SK-N-SH treated with all-trans-retinoic acid at 6 μM for 48 hours (cell line): ENCODE measurements around the gene THOC1.

Experiments
- ATAC-seq: fragments of 200-7000 bp; cut with Tn5 transposase; 3 replicates; pipeline ENCODE4 v1.9.1; 2020; ENCODE audit warnings: mild to moderate bottlenecking, moderate library complexity
- ARNTL ChIP-seq: fragments of 450-650 bp; formaldehyde crosslinking; IDR thresholded peaks from 2 replicates; pipeline ENCODE4 v1.5.0; 2020; ENCODE audit warnings: low read depth, mild to moderate bottlenecking, moderate library complexity, borderline replicate concordance
- BACH2 ChIP-seq: fragments of 250-450 bp; sonication (Bioruptor Pico); IDR thresholded peaks from 2 replicates; pipeline ENCODE4 v1.9.0; 2021; ENCODE audit warnings: mild to moderate bottlenecking, borderline replicate concordance
- CSDC2 ChIP-seq: fragments of 250-450 bp; sonication (Bioruptor Pico); IDR thresholded peaks from 2 replicates; pipeline ENCODE4 v1.5.0; 2020; ENCODE audit warnings: mild to moderate bottlenecking, moderate library complexity
- ESRRG ChIP-seq: fragments of 250-450 bp; sonication (Bioruptor Pico); IDR thresholded peaks from 2 replicates; pipeline ENCODE4 v1.6.1; 2021; ENCODE audit warnings: mild to moderate bottlenecking
- GLIS3 ChIP-seq: fragments of 250-450 bp; sonication (Bioruptor Pico); IDR thresholded peaks from 2 replicates; pipeline ENCODE4 v1.5.0; 2020; ENCODE audit warnings: mild to moderate bottlenecking, moderate library complexity
- ISL1 ChIP-seq: fragments of 250-450 bp; sonication (Bioruptor Pico); IDR thresholded peaks from 2 replicates; pipeline ENCODE4 v2.1.2; 2022; ENCODE audit warnings: mild to moderate bottlenecking, moderate library complexity
- OSR1 ChIP-seq: fragments of 250-450 bp; sonication (Bioruptor Pico); IDR thresholded peaks from 2 replicates; pipeline ENCODE4 v1.8.0; 2022; ENCODE audit warnings: moderate library complexity, mild to moderate bottlenecking, inconsistent platforms
- PPARA ChIP-seq: fragments of 250-450 bp; sonication (Bioruptor Pico); IDR thresholded peaks from 2 replicates; pipeline ENCODE4 v1.5.0; 2020; ENCODE audit warnings: mild to moderate bottlenecking, borderline replicate concordance
- RARB ChIP-seq: fragments of 250-450 bp; sonication (Bioruptor Pico); IDR thresholded peaks from 2 replicates; pipeline ENCODE4 v1.8.0; 2021; ENCODE audit warnings: mild to moderate bottlenecking, moderate library complexity
- SNAI2 ChIP-seq: fragments of 250-450 bp; sonication (Bioruptor Pico); IDR thresholded peaks from 2 replicates; pipeline ENCODE4 v1.5.0; 2020; ENCODE audit warnings: mild to moderate bottlenecking, moderate library complexity
- TOX ChIP-seq: fragments of 250-450 bp; sonication (Bioruptor Pico); IDR thresholded peaks from 2 replicates; pipeline ENCODE4 v1.8.0; 2021; ENCODE audit warnings: mild to moderate bottlenecking, moderate library complexity, borderline replicate concordance
- ZFP3 ChIP-seq: fragments of 250-450 bp; sonication (Bioruptor Pico); IDR thresholded peaks from 2 replicates; pipeline ENCODE4 v1.5.0; 2020; ENCODE audit warnings: mild to moderate bottlenecking, moderate library complexity
- ZFP30 ChIP-seq: fragments of 450-650 bp; formaldehyde crosslinking; IDR thresholded peaks from 2 replicates; pipeline ENCODE4 v1.5.0; 2022; ENCODE audit warnings: mild to moderate bottlenecking, moderate library complexity
- ZNF565 ChIP-seq: fragments of 450-650 bp; formaldehyde crosslinking; conservative IDR thresholded peaks from 2 replicates; pipeline ENCODE4 v1.5.0; 2020; ENCODE audit warnings: low read depth, mild to moderate bottlenecking, moderate library complexity
- ZNF70 ChIP-seq: fragments of 450-650 bp; formaldehyde crosslinking; IDR thresholded peaks from 2 replicates; pipeline ENCODE4 v1.5.0; 2020; ENCODE audit warnings: mild to moderate bottlenecking, moderate library complexity
- ZNF8 ChIP-seq: fragments of 450-650 bp; formaldehyde crosslinking; IDR thresholded peaks from 2 replicates; pipeline ENCODE4 v1.5.0; 2020; ENCODE audit warnings: mild to moderate bottlenecking, moderate library complexity
- TF ChIP-seq, protein P1 (sequence below): fragments of 250-450 bp; sonication (Bioruptor Pico); IDR thresholded peaks from 2 replicates; pipeline ENCODE4 v1.5.1; 2021; ENCODE audit warnings: mild to moderate bottlenecking, moderate library complexity
- TF ChIP-seq, protein P2 (sequence below): fragments of 250-450 bp; sonication (Bioruptor Pico); IDR thresholded peaks from 2 replicates; pipeline ENCODE4 v1.8.0; 2021; ENCODE audit warnings: low read depth, mild to moderate bottlenecking, moderate library complexity, borderline replicate concordance
- TF ChIP-seq, protein P3 (sequence below): fragments of 250-450 bp; sonication (Bioruptor Pico); IDR thresholded peaks from 2 replicates; pipeline ENCODE4 v1.5.1; 2020; ENCODE audit warnings: low read depth, mild to moderate bottlenecking, moderate library complexity
- TF ChIP-seq, protein P4 (sequence below): fragments of 250-450 bp; sonication (Bioruptor Pico); IDR thresholded peaks from 2 replicates; pipeline ENCODE4 v1.8.0; 2020; ENCODE audit warnings: mild to moderate bottlenecking, moderate library complexity, borderline replicate concordance

The THOC1 gene

DNA sequence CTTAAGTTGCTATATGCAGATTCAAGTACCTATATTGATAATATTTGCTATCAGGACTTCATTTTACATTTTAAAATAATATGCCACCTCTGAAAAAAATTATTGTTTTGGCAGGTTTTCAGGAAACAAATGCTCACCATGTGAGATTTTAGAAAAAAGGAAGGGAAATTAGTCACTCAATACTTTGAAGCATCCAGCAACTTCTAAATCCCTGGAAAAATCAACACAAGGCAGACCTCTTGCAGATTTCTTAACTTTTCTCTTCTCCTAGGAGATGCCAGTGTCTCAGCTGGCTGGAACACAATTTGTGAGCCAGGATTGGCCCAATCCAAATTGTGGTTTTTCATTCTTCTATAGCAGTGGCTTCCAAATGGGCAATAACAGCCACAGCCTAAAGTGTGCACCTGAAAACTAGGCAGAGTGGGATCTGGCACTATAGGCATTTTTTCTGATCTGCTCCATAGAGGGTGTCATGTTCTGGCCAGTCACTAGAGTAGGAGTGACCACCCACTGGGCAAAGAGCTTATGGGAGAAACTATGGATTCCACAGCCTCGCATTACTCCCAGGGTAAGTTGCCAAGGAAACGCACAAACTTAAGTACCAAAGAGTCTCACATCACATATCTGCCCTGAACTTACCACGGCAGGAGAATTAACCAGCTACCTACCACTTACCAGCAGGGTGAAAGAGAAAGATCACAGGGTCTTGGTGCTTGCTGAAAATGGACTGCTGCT is 28.1 kb upstream of the THOC1 start (continued):
- TF ChIP-seq, protein P1, sequence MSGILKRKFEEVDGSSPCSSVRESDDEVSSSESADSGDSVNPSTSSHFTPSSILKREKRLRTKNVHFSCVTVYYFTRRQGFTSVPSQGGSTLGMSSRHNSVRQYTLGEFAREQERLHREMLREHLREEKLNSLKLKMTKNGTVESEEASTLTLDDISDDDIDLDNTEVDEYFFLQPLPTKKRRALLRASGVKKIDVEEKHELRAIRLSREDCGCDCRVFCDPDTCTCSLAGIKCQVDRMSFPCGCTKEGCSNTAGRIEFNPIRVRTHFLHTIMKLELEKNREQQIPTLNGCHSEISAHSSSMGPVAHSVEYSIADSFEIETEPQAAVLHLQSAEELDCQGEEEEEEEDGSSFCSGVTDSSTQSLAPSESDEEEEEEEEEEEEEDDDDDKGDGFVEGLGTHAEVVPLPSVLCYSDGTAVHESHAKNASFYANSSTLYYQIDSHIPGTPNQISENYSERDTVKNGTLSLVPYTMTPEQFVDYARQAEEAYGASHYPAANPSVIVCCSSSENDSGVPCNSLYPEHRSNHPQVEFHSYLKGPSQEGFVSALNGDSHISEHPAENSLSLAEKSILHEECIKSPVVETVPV, result no peak

DNA sequence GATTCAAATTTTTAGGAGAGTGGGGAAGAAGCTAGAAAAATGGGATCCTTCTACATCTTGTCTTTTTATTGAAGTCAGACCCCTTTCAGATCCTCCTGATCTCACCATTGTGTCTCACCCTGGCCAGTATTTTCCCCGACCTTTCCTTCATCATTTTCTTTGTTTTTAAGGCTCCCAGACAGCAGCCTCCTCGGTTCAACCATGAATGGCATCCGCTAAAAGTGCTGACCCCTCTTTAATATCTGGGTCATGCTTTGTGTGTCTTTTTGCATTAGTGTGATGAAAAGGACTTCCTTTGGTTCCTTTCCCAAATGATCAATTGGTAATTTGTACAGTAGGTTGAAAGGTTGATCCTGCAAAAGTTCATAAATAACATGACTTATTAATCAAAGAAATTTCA is 26.7 kb upstream of the THOC1 start:
- no peak for ATAC-seq
- TF ChIP-seq ARNTL (no peak), ZNF8 (no peak), RARB (no peak), ISL1 (no peak), TOX (CRISPR knock-in tag) (no peak), SNAI2 (no peak), OSR1 (CRISPR knock-in tag) (no peak), ZFP3 (no peak), ZNF565 (no peak), CSDC2 (CRISPR knock-in tag) (no peak), GLIS3 (CRISPR knock-in tag) (no peak), ZNF70 (no peak), BACH2 (CRISPR knock-in tag) (no peak), ZFP30 (CRISPR knock-in tag) (no peak), ESRRG (CRISPR knock-in tag) (no peak)
- TF ChIP-seq, protein P2, sequence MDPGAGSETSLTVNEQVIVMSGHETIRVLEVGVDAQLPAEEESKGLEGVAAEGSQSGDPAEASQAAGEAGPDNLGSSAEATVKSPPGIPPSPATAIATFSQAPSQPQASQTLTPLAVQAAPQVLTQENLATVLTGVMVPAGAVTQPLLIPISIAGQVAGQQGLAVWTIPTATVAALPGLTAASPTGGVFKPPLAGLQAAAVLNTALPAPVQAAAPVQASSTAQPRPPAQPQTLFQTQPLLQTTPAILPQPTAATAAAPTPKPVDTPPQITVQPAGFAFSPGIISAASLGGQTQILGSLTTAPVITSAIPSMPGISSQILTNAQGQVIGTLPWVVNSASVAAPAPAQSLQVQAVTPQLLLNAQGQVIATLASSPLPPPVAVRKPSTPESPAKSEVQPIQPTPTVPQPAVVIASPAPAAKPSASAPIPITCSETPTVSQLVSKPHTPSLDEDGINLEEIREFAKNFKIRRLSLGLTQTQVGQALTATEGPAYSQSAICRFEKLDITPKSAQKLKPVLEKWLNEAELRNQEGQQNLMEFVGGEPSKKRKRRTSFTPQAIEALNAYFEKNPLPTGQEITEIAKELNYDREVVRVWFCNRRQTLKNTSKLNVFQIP, result no peak
- TF ChIP-seq, protein P3, sequence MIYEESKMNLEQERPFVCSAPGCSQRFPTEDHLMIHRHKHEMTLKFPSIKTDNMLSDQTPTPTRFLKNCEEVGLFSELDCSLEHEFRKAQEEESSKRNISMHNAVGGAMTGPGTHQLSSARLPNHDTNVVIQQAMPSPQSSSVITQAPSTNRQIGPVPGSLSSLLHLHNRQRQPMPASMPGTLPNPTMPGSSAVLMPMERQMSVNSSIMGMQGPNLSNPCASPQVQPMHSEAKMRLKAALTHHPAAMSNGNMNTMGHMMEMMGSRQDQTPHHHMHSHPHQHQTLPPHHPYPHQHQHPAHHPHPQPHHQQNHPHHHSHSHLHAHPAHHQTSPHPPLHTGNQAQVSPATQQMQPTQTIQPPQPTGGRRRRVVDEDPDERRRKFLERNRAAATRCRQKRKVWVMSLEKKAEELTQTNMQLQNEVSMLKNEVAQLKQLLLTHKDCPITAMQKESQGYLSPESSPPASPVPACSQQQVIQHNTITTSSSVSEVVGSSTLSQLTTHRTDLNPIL, result no peak
- TF ChIP-seq, protein P4, sequence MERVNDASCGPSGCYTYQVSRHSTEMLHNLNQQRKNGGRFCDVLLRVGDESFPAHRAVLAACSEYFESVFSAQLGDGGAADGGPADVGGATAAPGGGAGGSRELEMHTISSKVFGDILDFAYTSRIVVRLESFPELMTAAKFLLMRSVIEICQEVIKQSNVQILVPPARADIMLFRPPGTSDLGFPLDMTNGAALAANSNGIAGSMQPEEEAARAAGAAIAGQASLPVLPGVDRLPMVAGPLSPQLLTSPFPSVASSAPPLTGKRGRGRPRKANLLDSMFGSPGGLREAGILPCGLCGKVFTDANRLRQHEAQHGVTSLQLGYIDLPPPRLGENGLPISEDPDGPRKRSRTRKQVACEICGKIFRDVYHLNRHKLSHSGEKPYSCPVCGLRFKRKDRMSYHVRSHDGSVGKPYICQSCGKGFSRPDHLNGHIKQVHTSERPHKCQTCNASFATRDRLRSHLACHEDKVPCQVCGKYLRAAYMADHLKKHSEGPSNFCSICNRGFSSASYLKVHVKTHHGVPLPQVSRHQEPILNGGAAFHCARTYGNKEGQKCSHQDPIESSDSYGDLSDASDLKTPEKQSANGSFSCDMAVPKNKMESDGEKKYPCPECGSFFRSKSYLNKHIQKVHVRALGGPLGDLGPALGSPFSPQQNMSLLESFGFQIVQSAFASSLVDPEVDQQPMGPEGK (CRISPR knock-in tag), result no peak

DNA sequence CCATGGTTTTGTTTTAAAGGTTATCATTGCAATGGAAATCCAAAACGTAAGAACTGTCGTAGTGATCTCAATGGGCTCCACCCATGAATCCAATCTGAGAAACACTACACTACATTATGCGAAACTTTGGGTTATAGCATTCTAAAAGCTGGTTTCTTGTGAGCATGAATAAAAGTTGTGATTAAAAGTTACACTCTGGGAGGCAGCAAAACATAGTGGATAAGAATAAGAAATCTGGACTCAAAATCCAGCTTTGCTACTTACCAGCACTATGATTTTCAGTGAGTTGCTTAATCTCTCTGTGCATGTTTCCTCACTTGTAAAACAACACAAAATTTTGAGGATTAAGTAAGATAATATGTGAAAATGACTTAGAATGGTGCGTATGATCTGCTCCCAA is 25.7 kb upstream of the THOC1 start:
- ATAC-seq, result peak; percentile 50; the same call in 2 of the 3 replicates
- TF ChIP-seq OSR1 (CRISPR knock-in tag) (no peak), CSDC2 (CRISPR knock-in tag) (no peak), BACH2 (CRISPR knock-in tag) (no peak), ZNF8 (no peak), PPARA (CRISPR knock-in tag) (no peak), ZFP3 (no peak), SNAI2 (no peak), TOX (CRISPR knock-in tag) (no peak), RARB (no peak), ESRRG (CRISPR knock-in tag) (no peak), ISL1 (no peak), ZFP30 (CRISPR knock-in tag) (no peak)
- TF ChIP-seq, protein P4 (CRISPR knock-in tag), result no peak
- TF ChIP-seq, protein P3, result no peak
- TF ChIP-seq, protein P1, result no peak
- TF ChIP-seq, protein P2, result no peak
